HepG2 (cell line): ENCODE measurements around the gene CASKIN2. TPM values are rescaled to one million over a fixed set of nuclear protein-coding genes. Genes with fewer than 3 reads are reported as not detected.

Experiments
- ATAC-seq: fragments of 200-7000 bp; cut with Tn5 transposase; 3 replicates; pipeline ENCODE4 v1.9.1; 2020; ENCODE audit warnings: mild to moderate bottlenecking, moderate library complexity
- BruUV-seq: library from RNA; stranded (reverse); fragments of 400-500 nt; replicated peaks from 2 replicates; lab custom pipeline; 2021; lab: Mats Ljungman, UMichigan
- CTCF ChIA-PET: fragments of 300-600 bp; formaldehyde crosslinking; extraction: SDS; loops from one replicate; lab custom pipeline; 2021; ENCODE audit warnings: low total read pairs, inconsistent platforms, low intra/inter-chr PET ratio; lab: Yijun Ruan, JAX
- POLR2A ChIA-PET: fragments of 350-600 bp; sonication (Branson Sonifier 250); formaldehyde crosslinking; loops from one replicate; lab custom pipeline; 2020; ENCODE audit warnings: antibody characterized with exemption, inconsistent platforms; lab: Yijun Ruan, JAX
- DNase-seq: peaks from one replicate; pipeline ENCODE4 v3.0.0-alpha.2; 2015; ENCODE audit warnings: low spot score
- FAIRE-seq: peaks from 3 replicates; lab custom pipeline; 2011; peaks lifted over from hg19 to GRCh38; lab: Jason Lieb, UNC
- H2AFZ ChIP-seq: one replicate; pipeline ENCODE4 v1.6.1; 2011; ENCODE audit warnings: low read length, inconsistent platforms
- H3K27ac ChIP-seq: fragments of 300-600 bp; 3 replicates; pipeline ENCODE4 v1.8.0; 2011; ENCODE audit warnings: mixed run types, mild to moderate bottlenecking, mixed read lengths, low read length, inconsistent platforms; ENCODE audit not compliant: insufficient read depth; ENCODE audit errors: extremely low read length
- H3K27me3 ChIP-seq, 2 experiments: fragments of 200-600 bp in 1 of 2; 2 replicates in 1 of 2; 3 replicates in 1 of 2; pipeline versions ENCODE4 v1.6.0 to v1.8.0; 2011; ENCODE audit warnings: low read length in 2 of 2, mild to moderate bottlenecking in 2 of 2, moderate library complexity in 2 of 2, inconsistent platforms in 1 of 2; ENCODE audit not compliant: insufficient read depth in 2 of 2, control insufficient read depth in 1 of 2
- H3K36me3 ChIP-seq, 2 experiments: fragments of 200-600 bp in 1 of 2; replicated peaks in 1 of 2; 2 replicates in 1 of 2; 3 replicates in 1 of 2; pipeline versions ENCODE4 v1.5.1 to v1.8.0; 2011; ENCODE audit warnings: low read length in 2 of 2, inconsistent platforms in 1 of 2; ENCODE audit not compliant: insufficient read depth in 2 of 2, control insufficient read depth in 1 of 2
- H3K4me1 ChIP-seq: 2 replicates; pipeline ENCODE4 v1.5.1; 2012; ENCODE audit warnings: low read length, inconsistent platforms; ENCODE audit not compliant: insufficient read depth
- H3K4me2 ChIP-seq: 2 replicates; pipeline ENCODE4 v1.6.0; 2011; ENCODE audit warnings: low read depth, low read length, inconsistent platforms
- H3K4me3 ChIP-seq, 3 experiments: fragments of 200-600 bp in 1 of 3; sonication (generic), shearing (Covaris generic) in 1 of 3; replicated peaks in 1 of 3; 2 replicates each; pipeline ENCODE4 v1.5.1; 2011 to 2016; ENCODE audit warnings: low read length in 3 of 3, inconsistent platforms in 2 of 3, low read depth in 2 of 3, mild to moderate bottlenecking in 2 of 3, control low read depth in 1 of 3, mixed read lengths in 1 of 3; ENCODE audit not compliant: insufficient read depth in 1 of 3
- H3K79me2 ChIP-seq: one replicate; pipeline ENCODE4 v1.6.1; 2011; ENCODE audit warnings: low read length, inconsistent platforms; ENCODE audit not compliant: insufficient read depth
- H3K9ac ChIP-seq: 2 replicates; pipeline ENCODE4 v1.6.0; 2011; ENCODE audit warnings: mild to moderate bottlenecking, low read depth, low read length, inconsistent platforms; ENCODE audit not compliant: insufficient read depth
- H3K9me3 ChIP-seq: 2 replicates; pipeline ENCODE4 v1.5.1; 2012; ENCODE audit warnings: mild to moderate bottlenecking, low read length
- H4K20me1 ChIP-seq: 2 replicates; pipeline ENCODE4 v1.6.0; 2011; ENCODE audit warnings: inconsistent platforms, mild to moderate bottlenecking, low read length, moderate library complexity; ENCODE audit not compliant: insufficient read depth
- BCL6 ChIP-seq: IDR thresholded peaks from 2 replicates; pipeline ENCODE4 v1.6.1; 2016; ENCODE audit warnings: missing genetic modification reagents, missing compliant biosample characterization
- HNF4A ChIP-seq: sonication (generic); formaldehyde crosslinking; IDR thresholded peaks from 2 replicates; pipeline ENCODE4 v1.4.0; 2020; ENCODE audit warnings: missing genetic modification reagents
- HOXA3 ChIP-seq: sonication (generic); formaldehyde crosslinking; IDR thresholded peaks from 2 replicates; pipeline ENCODE4 v1.5.0; 2020; ENCODE audit warnings: missing genetic modification reagents
- NR2F6 ChIP-seq, 2 experiments: IDR thresholded peaks; 2 replicates each; pipeline ENCODE4 v1.6.1; 2016; ENCODE audit warnings: antibody characterized with exemption in 1 of 2, mild to moderate bottlenecking in 1 of 2
- PHF21A ChIP-seq: sonication (generic); formaldehyde crosslinking; IDR thresholded peaks from 2 replicates; pipeline ENCODE4 v1.5.0; 2020; ENCODE audit warnings: mild to moderate bottlenecking, missing genetic modification reagents
- SMAD9 ChIP-seq: sonication (generic); formaldehyde crosslinking; IDR thresholded peaks from 2 replicates; pipeline ENCODE4 v1.5.1; 2020; ENCODE audit warnings: mild to moderate bottlenecking, missing genetic modification reagents
- ZBTB26 ChIP-seq: IDR thresholded peaks from 2 replicates; pipeline ENCODE4 v1.6.1; 2016; ENCODE audit warnings: missing compliant biosample characterization, missing genetic modification reagents, borderline replicate concordance
- ZNF142 ChIP-seq: sonication (generic); formaldehyde crosslinking; IDR thresholded peaks from 2 replicates; pipeline ENCODE4 v1.4.0; 2020; ENCODE audit warnings: missing genetic modification reagents
- ZNF891 ChIP-seq: sonication (generic); formaldehyde crosslinking; IDR thresholded peaks from 2 replicates; pipeline ENCODE4 v1.5.0; 2020; ENCODE audit warnings: mild to moderate bottlenecking, missing genetic modification reagents
- WGBS: methylation state at CpG from one replicate; pipeline ENCODE4 v1.1.6; 2017; ENCODE audit warnings: low lambda C conversion rate; 5-methylcytosine and 5-hydroxymethylcytosine counted together
- in situ Hi-C: cut with HindIII; loops from 2 replicates; pipeline ENCODE4 v1.10.0; 2017; ENCODE audit warnings: low pct_unique_long_range_greater_than_20kb; ENCODE audit not compliant: extremely low pct_ligation_motif_present
- intact Hi-C: fragments of 100-400 bp; cut with micrococcal nuclease; formaldehyde crosslinking; loops from one replicate; pipeline ENCODE4 v1.10.0; 2022; ENCODE audit not compliant: unreplicated experiment
- polyA plus RNA-seq, 8 experiments: library from polyadenylated mRNA; depleted of rRNA in 3 of 8; stranded (reverse) in 7 of 8; unstranded in 1 of 8; fragments of >200 nt; fragmentation: Illumina TruSeq in 4 of 8; extraction: Trizol in 4 of 8; gene quantifications; 2 replicates each; pipeline versions ENCODE4 v1.2.1 to v1.2.3, GENCODE V29; 2011 to 2016; ENCODE audit warnings: low read depth in 4 of 8, missing spikeins in 1 of 8, mixed read lengths in 1 of 8; ENCODE audit not compliant: insufficient read depth in 1 of 8
- total RNA-seq, 5 experiments: library from RNA; depleted of rRNA; stranded (reverse); fragments of >200 nt; fragmentation: Illumina TruSeq; extraction: Trizol; gene quantifications; 2 replicates each; pipeline ENCODE4 v1.2.3, GENCODE V29; 2016; ENCODE audit warnings: low read depth in 1 of 5
- TF ChIP-seq, protein P1 (sequence below): sonication (generic); formaldehyde crosslinking; IDR thresholded peaks from 2 replicates; pipeline ENCODE4 v1.4.0; 2020; ENCODE audit warnings: missing genetic modification reagents

CASKIN2 gene
- total and polyA plus RNA-seq, 2 of the 13 experiments (the other 11 are each of a cell fraction or from before 2014, with no cell fraction given) = 5.2 to 7.8 TPM

DNA sequence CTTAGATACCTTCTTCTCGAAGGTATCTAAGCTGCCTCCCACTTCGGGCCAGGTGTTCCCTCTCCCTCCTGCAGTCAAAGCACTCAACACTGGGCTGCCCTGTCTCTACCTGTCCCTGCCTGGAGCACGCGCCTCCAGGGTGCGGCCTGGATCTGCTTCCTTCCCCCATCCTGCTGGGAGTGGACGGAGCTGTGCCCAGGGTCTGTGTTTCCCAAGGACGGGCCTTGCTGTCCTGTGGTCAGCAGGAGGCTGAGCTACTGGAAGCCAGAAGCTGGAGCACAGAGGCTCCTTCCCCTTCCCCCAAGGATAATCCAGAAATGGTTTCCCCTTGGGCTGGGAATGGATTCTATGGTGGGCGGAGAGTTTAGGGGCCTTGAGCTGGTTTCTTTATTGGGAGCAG, 26.9 kb upstream of the CASKIN2 start:
- Histone ChIP-seq H3K27me3 (no peaks in the 10 kb centered on the region), H3K9me3 (no peaks in the 10 kb centered on the region), H3K27ac (no peak overlapping the region), H4K20me1 (no peaks in the 10 kb centered on the region), H2AFZ (no peak overlapping the region), H3K4me3 (no peak overlapping the region), H3K9ac (no peak overlapping the region), H3K79me2 (peaks cover 14% of the 10 kb centered on the region), H3K4me2 (no peak overlapping the region), H3K4me1 (peaks cover 58% of the 10 kb centered on the region), H3K36me3 (peaks cover 4 to 18% of the 10 kb centered on the region in 2 experiments; a peak in 3 of 5 replicates)
- no TSS peak for BruUV-seq
- ChIA-PET CTCF (no interaction called here), POLR2A (interaction anchor here (0.7 to 2.7 kb wide), 4 partner anchors 11 to 114 kb away, joined by 3 to 9 read pairs (median 4); partner anchors contain the start of gene TSEN54)
- DNase-seq (no peak), ATAC-seq (no peak), FAIRE-seq (no peak)
- intact Hi-C loops = no loop called here
- TF ChIP-seq HNF4A (CRISPR knock-in tag) = no peak
- no peak for TF ChIP-seq ZBTB26 (CRISPR knock-in tag)
- no peak for TF ChIP-seq SMAD9
- peak; percentile 12; the same call in 1 of the 2 replicates for TF ChIP-seq ZNF891 (CRISPR knock-in tag)
- in situ Hi-C loops = no loop called here
- WGBS = 96% methylated on average over 8 of the region's 8 CpGs

DNA sequence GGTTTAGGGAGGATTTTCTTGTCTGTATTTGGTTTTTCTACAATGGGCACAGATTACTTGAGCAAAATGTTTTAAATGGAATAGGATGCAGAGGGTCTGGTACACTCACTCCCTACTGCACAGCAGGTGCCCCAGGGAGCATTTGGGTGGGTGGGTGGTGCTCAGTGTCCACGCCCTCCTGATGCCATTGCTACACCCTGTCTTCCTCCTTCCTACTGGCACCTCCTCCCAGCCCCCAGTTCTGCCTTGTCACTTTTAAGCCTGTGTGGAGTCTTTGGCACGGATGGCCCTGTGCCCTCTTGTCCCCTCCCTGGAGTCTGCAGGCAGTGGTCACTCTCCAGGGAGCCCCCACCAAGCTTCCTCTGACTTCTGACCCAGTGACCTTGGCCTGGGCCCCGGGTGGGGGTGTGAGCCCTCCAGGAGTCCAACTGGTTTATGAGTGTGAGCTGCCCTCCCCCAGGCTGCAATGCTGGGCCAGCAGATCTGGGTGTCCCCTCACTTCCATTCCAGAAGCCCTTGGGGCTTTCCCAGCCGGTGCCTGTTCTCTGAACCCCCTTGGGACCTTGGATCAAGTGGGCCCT, 25.7 kb upstream of the CASKIN2 start:
- Histone ChIP-seq H3K4me1 (peaks cover 65% of the 10 kb centered on the region), H3K9me3 (no peaks in the 10 kb centered on the region), H3K79me2 (peaks cover 14% of the 10 kb centered on the region), H3K27ac (peak overlapping the region; percentile 47), H2AFZ (no peak overlapping the region), H3K9ac (peak overlapping the region; percentile 9; the same call in 1 of the 2 replicates), H3K36me3 (peaks cover 2 to 18% of the 10 kb centered on the region in 2 experiments; a peak in 3 of 5 replicates), H3K4me3 (no peak overlapping the region; a peak in 1 of 6 replicates), H3K4me2 (0 out of 2 replicates have a peak overlapping the region, but pooled peaks have one; percentile 15), H3K27me3 (no peaks in the 10 kb centered on the region), H4K20me1 (no peaks in the 10 kb centered on the region)
- ChIA-PET POLR2A (interaction anchor here (0.8 to 2.8 kb wide), 4 partner anchors 9 to 36 kb away, joined by 4 to 12 read pairs (median 6); partner anchors contain the start of gene LLGL2), CTCF (no interaction called here)
- intact Hi-C loops (no loop called here), in situ Hi-C loops (no loop called here)
- no TSS peak for BruUV-seq
- DNase-seq = no peak
- WGBS = 47% methylated on average over 4 of the region's 4 CpGs
- peak; percentile 21 for ATAC-seq
- peak; percentile 23 for FAIRE-seq
- TF ChIP-seq PHF21A (CRISPR knock-in tag) (peak; percentile 58; the same call in 1 of the 2 replicates), HNF4A (CRISPR knock-in tag) (peak; percentile 64), HOXA3 (CRISPR knock-in tag) (peak; percentile 26; the same call in 1 of the 2 replicates), NR2F6 (IDR thresholded peaks at IDR 0.05) (peak; percentile 90), NR2F6 (CRISPR knock-in tag; IDR thresholded peaks at IDR 0.05) (peak; percentile 86), BCL6 (CRISPR knock-in tag) (peak; percentile 61), ZNF142 (CRISPR knock-in tag) (no peak)
- TF ChIP-seq, protein P1, sequence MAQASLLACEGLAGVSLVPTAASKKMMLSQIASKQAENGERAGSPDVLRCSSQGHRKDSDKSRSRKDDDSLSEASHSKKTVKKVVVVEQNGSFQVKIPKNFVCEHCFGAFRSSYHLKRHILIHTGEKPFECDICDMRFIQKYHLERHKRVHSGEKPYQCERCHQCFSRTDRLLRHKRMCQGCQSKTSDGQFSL (CRISPR knock-in tag) = peak; percentile 66
